Liver (tissue), 3 donors: ENCODE measurements around the gene SRCAP.

Source experiments
- ATF3 ChIP-seq: IDR thresholded peaks from 2 replicates; pipeline ENCODE4 v1.6.1; 2016; ENCODE audit warnings: antibody characterized with exemption
- CTCF ChIP-seq: fragments of 150-350 bp; IDR thresholded peaks from 2 replicates; pipeline ENCODE4 v1.5.1; 2017; ENCODE audit warnings: improper control_type of control experiment, low read depth, low read length; ENCODE audit not compliant: missing input control
- EGR1 ChIP-seq, 2 donors: IDR thresholded peaks; 2 replicates each; pipeline ENCODE4 v1.6.1; 2016 to 2018; ENCODE audit warnings: antibody characterized with exemption in 2 of 2, low read depth in 2 of 2
- GABPA ChIP-seq, 2 donors: IDR thresholded peaks in 1 of 2; conservative IDR thresholded peaks in 1 of 2; 2 replicates each; pipeline ENCODE4 v1.6.1; 2016; ENCODE audit warnings: antibody characterized with exemption in 2 of 2, mild to moderate bottlenecking in 1 of 2, moderate library complexity in 1 of 2
- HNF4A ChIP-seq, 2 donors: conservative IDR thresholded peaks; 2 replicates each; pipeline ENCODE4 v1.6.1; 2016; ENCODE audit warnings: antibody characterized with exemption in 2 of 2, mild to moderate bottlenecking in 2 of 2
- JUND ChIP-seq, 2 donors: IDR thresholded peaks; 2 replicates each; pipeline ENCODE4 v1.6.1; 2016; ENCODE audit warnings: antibody characterized with exemption in 2 of 2
- MAX ChIP-seq: IDR thresholded peaks from 2 replicates; pipeline ENCODE4 v1.6.1; 2016; ENCODE audit warnings: antibody characterized with exemption
- NR2F2 ChIP-seq: IDR thresholded peaks from 2 replicates; pipeline ENCODE4 v1.6.1; 2016; ENCODE audit warnings: antibody characterized with exemption
- RAD21 ChIP-seq, 2 donors: IDR thresholded peaks; 2 replicates each; pipeline ENCODE4 v1.6.1; 2016; ENCODE audit warnings: antibody characterized with exemption in 2 of 2, mild to moderate bottlenecking in 2 of 2
- REST ChIP-seq: IDR thresholded peaks from 2 replicates; pipeline ENCODE4 v1.6.1; 2016; ENCODE audit warnings: antibody characterized with exemption, mild to moderate bottlenecking
- SP1 ChIP-seq: IDR thresholded peaks from 2 replicates; pipeline ENCODE4 v1.6.1; 2018; ENCODE audit warnings: antibody characterized with exemption, mild to moderate bottlenecking
- TAF1 ChIP-seq: conservative IDR thresholded peaks from 2 replicates; pipeline ENCODE4 v1.6.1; 2016; ENCODE audit warnings: antibody characterized with exemption, mild to moderate bottlenecking
- YY1 ChIP-seq: IDR thresholded peaks from 2 replicates; pipeline ENCODE4 v1.6.1; 2016; ENCODE audit warnings: antibody characterized with exemption, mild to moderate bottlenecking
- ZBTB33 ChIP-seq: IDR thresholded peaks from 2 replicates; pipeline ENCODE4 v1.6.1; 2016; ENCODE audit warnings: antibody characterized with exemption
- donor health status: healthy.
- donor health status: healthy.

- no peak for TF ChIP-seq MAX
- TF ChIP-seq SP1: no peak
- no peak for TF ChIP-seq CTCF
- no peak for TF ChIP-seq RAD21 (IDR thresholded peaks at IDR 0.05)
- TF ChIP-seq GABPA (IDR thresholded peaks at IDR 0.05 in 1 of 2, conservative IDR thresholded peaks at IDR 0.05 in 1 of 2): no peak
- no peak for TF ChIP-seq YY1
- TF ChIP-seq NR2F2: no peak
- TF ChIP-seq ZBTB33: no peak
- no peak for TF ChIP-seq REST
- TF ChIP-seq JUND (IDR thresholded peaks at IDR 0.05): no peak
- no peak for TF ChIP-seq TAF1
- no peak for TF ChIP-seq HNF4A (conservative IDR thresholded peaks at IDR 0.05)
- no peak for TF ChIP-seq ATF3
- no peak for TF ChIP-seq EGR1 (IDR thresholded peaks at IDR 0.05; ENCODE audit: low read depth in 2 of 2)
Measured at GRCh38 chr16:30750201-30750600, 51.2 kb downstream of the SRCAP start.
